H1 (cell line): ENCODE results near the gene NEO1.

Experiments used
- CREB1 ChIP-seq: IDR thresholded peaks from 2 replicates; pipeline ENCODE4 v1.6.1; 2012; ENCODE audit warnings: inconsistent platforms
- GTF2F1 ChIP-seq: IDR thresholded peaks from 2 replicates; pipeline ENCODE4 v1.6.1; 2012; ENCODE audit warnings: low read depth, low read length, improper control_type of control experiment, borderline replicate concordance
- RBBP5 ChIP-seq: IDR thresholded peaks from 2 replicates; pipeline ENCODE4 v1.7.1; 2012; ENCODE audit warnings: low read depth, mild to moderate bottlenecking, inconsistent platforms, low read length, moderate library complexity, borderline replicate concordance
- SIN3A ChIP-seq, 2 experiments: IDR thresholded peaks in 1 of 2; conservative IDR thresholded peaks in 1 of 2; 2 replicates each; pipeline ENCODE4 v1.6.1; 2011 to 2012; ENCODE audit warnings: low read length in 2 of 2, improper control_type of control experiment in 1 of 2, low read depth in 1 of 2, mild to moderate bottlenecking in 1 of 2
- TAF1 ChIP-seq: IDR thresholded peaks from 2 replicates; pipeline ENCODE4 v1.6.1; 2011; ENCODE audit warnings: mild to moderate bottlenecking, low read depth, low read length

DNA sequence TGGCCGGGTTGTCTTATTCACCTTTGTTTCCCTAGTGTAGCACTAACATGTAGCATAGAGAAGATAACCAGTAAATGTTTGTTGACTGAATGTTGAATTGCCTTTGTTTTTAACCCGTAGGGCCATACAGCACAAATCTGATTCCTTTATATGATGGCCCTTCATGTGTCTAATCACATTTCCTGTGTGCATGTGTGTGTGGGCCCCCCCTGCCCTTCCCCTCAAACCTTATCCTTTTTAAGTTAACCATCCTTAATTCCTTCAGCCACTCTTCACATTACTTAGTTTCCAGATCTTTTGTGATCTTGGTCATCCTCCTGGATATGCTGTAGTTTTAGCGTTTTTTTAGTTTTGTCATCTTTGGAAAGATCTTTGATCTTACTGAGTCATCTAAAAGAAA lies 4.2 kb downstream of the NEO1 start:
- TF ChIP-seq TAF1 = no peak
- no peak for TF ChIP-seq CREB1
- no peak for TF ChIP-seq SIN3A (conservative IDR thresholded peaks at IDR 0.05 in 1 of 2, IDR thresholded peaks at IDR 0.05 in 1 of 2; ENCODE audit: low read depth in 1 of 2, low read length in 2 of 2)
- TF ChIP-seq RBBP5 = no peak
- no peak for TF ChIP-seq GTF2F1
